Superior temporal gyrus (tissue), 1 donor: ENCODE measurements around the gene MYT1.

Experiments used
- DNase-seq: peaks from one replicate; pipeline ENCODE4 v3.0.0-alpha.2; 2016; ENCODE audit errors: extremely low spot score

Gene MYT1

GRCh38 chr20:64153861-64154589, 10.2 kb upstream of the MYT1 start:
- no peak for DNase-seq

- DNase-seq: no peak
Observed at GRCh38 chr20:64154590-64155257, 9.5 kb upstream of the MYT1 start.

- no peak for DNase-seq
Observed at GRCh38 chr20:64155258-64156135, 8.8 kb upstream of the MYT1 start.

GRCh38 chr20:64156136-64156885, 7.9 kb upstream of the MYT1 start:
- DNase-seq: no peak

GRCh38 chr20:64156886-64157875, 7.1 kb upstream of the MYT1 start:
- DNase-seq: no peak

- no peak for DNase-seq
Observed at GRCh38 chr20:64157878-64158277, 6.4 kb upstream of the MYT1 start.

- no peak for DNase-seq
Observed at GRCh38 chr20:64158346-64159285, 5.6 kb upstream of the MYT1 start.

GRCh38 chr20:64159286-64159680, 5.0 kb upstream of the MYT1 start:
- no peak for DNase-seq

GRCh38 chr20:64159711-64160110, 4.5 kb upstream of the MYT1 start:
- DNase-seq: no peak

GRCh38 chr20:64160118-64160517, 4.1 kb upstream of the MYT1 start:
- no peak for DNase-seq

GRCh38 chr20:64160526-64161355, 3.5 kb upstream of the MYT1 start:
- DNase-seq: no peak

- DNase-seq: no peak
Observed at GRCh38 chr20:64161356-64162238, 2.7 kb upstream of the MYT1 start.

GRCh38 chr20:64162239-64162910, 1.9 kb upstream of the MYT1 start:
- DNase-seq: no peak

GRCh38 chr20:64163776-64164122, 503 bp upstream of the MYT1 start:
- DNase-seq: no peak

- DNase-seq: no peak
Observed at GRCh38 chr20:64165866-64166600, 1.8 kb downstream of the MYT1 start.
